Stimulated activated CD8-positive, alpha-beta memory T cell treated with anti-CD3 and anti-CD28 coated beads, Interleukin-7, amount 100 ng/mL, for 4 hours (primary cell): ENCODE results near the gene QSOX2.

Source experiments
- DNase-seq, 2 donors: peaks; one replicate each; pipeline ENCODE4 v3.0.0-alpha.2; 2020; ENCODE audit warnings: low read depth in 2 of 2

QSOX2 gene

DNA sequence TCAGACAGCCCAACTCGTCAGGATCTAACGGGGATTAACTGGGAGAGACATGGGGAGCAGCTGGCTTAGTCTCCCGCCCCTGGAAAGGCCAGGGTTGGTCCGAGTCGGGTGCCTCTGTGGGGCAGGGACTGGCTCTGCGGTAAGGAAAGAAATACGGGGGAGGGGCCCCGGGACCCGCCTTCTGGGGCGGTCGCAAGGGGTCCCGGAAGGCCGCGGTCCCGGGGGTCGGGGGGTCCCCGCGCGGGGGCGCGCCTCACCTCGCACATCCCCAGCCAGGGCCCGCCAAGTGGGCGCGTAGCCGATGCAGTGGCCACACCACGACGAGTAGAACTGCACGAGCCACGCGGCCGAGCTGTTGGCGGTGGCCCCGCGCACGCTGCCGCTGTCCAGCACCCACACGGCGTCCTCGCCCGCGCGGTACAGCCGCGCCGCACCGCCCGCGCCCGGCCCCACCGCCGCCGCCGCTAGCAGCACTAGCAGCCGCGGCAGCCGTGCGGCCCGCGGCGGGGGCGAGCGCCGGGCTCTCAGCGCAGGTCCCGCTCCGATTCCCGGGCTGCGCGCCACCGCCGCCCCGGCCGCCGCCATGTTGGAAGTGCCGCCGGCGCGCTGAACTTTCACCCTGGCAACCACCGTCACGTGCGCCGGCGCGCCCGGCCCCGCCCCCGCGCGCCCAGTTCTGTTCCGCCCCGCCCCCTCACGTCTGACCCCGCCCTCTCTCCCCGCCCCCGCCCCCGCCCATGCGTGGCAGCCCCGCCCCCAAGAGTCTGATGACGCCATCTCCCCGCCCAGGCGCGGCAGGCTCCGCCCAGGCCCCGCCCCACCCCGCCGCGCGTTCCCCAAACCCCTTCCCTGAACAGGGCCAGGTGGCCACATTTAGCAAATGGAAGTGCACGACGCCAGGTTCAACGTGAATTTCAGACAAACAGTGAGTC, at the start of gene QSOX2:
QSOX2 (minus strand) TSS at position 594 of the 932 bp plus-strand sequence; CDS start at position 585, 9 bp downstream.
- peak; percentile 67 to 81 for DNase-seq

- DNase-seq = no peak
Measured at GRCh38 chr9:136295055-136295454, 49.4 kb upstream of the QSOX2 start.

DNA sequence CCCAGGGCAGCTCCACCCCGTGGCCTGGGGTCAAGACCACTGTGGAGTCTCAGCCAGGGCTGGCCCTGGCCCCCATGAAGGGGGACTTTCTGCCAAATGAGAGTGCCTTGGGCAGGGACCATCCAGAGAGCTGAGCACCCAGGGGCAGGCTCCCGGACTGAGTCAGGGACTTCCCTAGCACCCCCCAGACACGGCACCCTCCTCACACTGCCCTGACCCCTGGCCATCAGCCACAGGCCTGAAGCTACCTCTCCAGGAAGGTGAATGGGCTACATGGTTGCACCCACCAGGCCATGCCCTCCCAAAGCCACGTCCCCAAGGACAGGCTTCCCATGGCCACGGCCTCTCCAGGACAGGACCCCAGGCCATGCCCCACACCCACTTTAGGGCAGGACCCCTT, 48.8 kb upstream of the QSOX2 start:
- DNase-seq = no peak

GRCh38 chr9:136293476-136294077, 48.0 kb upstream of the QSOX2 start:
- no peak for DNase-seq

DNA sequence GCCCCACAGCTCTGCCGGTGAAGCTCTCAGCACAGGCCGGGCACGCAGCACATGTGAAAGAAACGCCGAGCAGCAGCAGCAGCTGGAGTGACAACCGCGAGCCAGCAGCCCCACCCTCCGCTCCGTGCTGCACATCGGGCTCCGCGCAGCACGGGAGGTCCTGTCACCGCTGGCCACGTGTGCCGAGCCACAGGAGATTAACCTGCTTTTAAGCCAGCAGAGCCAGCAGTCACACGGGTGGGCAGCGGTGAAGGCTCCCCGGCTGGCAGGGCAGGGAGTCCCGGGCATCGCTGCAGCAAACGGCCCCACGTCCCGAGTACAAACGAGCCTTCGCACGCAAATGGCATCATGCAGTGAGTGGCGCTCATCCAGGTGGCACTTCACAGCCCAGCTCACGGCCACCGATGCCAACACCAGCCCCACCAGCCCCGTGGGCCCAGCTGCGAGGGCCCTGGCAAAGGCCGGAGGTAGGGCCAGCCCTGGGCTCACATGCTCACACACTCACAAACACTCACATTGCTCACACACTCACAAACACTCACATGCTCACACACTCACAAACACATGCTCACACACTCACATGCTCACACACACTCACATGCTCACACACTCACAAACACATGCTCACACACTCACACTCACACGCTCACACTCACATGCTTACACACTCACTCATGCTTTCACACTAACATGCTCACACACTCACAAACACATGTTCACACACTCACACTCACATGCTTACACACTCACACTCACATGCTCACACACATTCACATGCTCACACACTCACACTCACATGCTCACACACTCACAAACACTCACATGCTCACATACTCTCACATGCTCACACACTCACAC, 47.2 kb upstream of the QSOX2 start:
- no peak for DNase-seq

DNA sequence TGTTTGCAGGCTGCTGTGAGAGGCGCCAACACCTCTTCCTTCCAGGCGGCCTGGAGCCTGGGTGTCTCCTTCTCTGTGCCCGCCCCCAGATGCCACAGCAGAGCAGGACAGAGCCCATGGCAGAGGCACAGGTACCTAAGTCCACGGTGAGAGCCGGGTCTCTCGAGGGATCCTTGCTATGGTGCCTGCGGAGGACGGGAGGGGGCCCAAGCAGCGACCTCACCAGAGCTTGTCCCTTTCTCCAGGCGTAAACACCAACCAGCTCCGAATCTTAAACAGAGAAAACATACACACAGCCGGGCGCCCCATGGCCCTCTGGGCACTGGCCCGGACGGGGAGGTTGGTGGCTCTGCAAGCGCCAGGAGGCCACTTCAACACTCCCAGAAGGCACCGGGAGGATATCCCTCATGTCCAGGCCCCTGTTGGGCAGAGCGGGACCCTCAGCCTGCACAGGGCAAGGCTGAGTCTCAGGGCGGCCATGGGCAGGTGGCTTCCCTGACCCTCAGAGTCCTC, 46.5 kb upstream of the QSOX2 start:
- no peak for DNase-seq

DNA sequence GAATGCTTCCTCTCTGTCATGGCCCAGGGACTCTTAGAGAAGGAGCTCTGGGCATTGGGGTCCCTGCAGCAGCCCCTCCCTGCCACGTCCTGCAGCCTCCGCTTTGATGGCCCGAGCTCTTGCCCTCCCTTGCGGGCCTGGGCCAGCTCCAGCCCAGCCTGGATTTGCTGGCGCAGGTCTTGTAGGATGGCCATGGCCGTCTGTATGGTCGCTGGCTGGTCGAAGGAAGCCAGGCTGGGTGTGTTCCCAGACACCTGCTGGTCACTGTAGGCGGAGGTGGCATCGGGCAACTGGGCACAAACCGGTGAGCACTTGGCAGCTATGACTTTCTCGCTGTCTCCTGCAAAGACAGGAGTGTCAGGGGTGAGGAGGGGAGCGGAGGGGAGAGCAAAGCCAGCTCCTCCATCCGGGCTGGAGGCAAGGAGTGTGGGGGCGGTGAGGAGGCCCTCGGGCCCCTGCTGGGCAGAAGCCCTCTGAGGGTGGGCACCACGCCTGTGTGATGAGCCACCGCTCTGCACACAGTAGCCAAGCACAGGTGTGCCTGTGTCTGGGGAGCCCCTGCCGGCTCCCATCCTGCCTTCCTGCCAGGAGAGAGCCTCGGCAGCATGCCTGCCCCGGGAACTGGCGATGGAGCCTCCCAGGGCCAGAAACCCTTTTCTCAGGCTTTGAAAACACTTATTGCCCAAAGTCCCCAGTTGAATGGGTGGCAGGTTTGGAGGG, 45.9 kb upstream of the QSOX2 start:
- no peak for DNase-seq

- no peak for DNase-seq
Measured at GRCh38 chr9:136290508-136291000, 44.9 kb upstream of the QSOX2 start.

- DNase-seq = no peak
Measured at GRCh38 chr9:136289651-136290507, 44.3 kb upstream of the QSOX2 start.

DNA sequence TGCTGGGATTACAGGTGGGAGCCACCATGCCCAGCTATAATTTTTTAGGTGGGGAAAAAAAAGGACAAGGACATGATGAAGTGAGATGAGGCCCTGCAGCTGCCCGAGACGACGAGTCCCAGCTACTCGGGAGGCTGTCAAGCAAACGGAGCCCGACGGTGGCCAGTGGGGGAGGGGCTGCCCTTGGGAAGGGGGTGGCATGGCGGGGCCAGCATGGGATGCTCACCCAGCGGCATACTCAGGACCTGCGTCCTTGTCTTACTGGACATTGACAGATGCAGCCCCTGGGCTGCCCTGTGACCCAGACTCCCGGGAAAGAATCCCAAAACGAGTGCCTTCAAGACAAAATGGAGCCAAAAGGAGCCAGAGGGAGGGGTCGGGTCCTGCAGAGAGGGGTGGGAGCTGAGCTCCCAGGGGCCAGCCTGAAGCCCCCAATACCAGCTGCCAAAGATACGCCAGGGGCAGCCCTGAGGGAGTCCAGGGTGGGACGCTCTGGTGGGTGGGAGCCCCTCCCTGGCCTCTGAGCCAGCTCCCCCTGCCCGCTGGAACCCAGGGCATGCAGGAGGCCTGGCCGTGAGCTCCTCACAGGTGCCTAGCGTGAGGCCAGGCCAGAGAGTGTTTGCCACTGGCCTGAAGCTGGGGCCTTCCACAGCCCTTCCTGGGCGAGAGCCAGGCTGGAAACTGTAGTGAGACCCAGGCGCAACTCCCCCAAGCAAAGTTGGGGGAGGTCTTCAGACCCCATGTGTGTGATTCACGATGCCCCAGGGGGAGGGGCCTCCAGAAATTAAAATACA, 42.5 kb upstream of the QSOX2 start:
- DNase-seq = no peak

DNA sequence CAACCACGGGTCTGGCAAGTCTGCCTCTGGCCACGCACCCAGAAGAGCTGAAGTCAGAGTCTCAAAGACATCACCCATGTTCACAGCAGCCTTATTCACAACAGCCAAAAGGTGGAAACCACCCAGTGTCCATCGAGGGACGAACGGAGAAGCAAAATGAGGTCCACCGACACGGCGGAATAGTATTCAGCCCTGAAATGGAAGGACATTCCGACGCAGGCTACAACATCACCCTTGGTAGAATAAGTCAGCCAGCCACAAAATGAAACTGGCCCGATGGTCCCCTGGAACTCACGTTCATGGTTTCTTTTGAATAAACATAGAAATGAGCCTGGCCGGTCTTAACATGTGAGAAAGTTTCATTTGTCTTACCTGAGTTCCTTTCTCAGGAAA, 41.4 kb upstream of the QSOX2 start:
- no peak for DNase-seq

- DNase-seq = no peak
Measured at GRCh38 chr9:136286359-136286986, 40.9 kb upstream of the QSOX2 start.

DNA sequence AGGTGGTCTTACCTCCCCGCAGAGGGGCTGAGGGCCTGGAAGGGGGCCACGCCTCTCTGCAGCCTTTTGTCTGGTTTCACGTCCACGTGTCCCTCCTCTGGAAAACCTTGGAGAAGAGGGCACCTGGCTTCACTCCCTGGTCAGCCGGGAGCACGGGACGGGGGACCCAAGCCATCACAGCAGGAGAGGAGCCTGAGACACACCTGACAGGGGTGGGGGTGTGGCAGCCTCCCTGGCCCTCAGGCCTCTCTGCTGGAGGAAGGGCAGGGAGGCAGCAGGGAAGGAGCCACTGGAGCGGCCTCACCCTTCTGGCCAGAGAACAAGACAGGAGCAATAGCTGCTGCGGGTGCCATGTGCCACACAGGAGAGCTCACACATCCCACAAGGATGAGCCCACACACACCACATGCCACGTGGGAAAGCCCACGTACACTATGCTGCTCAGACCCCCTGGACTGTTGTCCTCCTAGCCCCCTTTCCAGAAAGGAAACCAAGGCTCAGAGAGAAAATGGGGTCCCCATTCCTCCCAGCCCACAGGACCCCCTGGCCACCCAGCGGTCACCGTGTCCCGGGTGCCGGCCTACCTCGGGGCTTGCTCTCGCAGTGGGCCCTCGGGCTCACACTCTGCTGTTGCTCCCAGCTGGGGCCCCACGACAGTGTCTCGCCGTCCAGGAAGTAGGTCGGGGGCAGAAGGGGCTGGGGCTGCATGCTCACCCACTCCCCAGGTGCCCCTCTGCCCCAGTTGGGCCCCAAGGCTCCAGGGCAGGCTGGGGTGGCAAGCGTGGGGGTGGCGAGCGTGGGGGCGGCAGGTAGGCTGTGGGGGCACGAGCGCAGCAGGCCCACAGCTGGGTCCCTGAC, 40.1 kb upstream of the QSOX2 start:
- DNase-seq = no peak

DNA sequence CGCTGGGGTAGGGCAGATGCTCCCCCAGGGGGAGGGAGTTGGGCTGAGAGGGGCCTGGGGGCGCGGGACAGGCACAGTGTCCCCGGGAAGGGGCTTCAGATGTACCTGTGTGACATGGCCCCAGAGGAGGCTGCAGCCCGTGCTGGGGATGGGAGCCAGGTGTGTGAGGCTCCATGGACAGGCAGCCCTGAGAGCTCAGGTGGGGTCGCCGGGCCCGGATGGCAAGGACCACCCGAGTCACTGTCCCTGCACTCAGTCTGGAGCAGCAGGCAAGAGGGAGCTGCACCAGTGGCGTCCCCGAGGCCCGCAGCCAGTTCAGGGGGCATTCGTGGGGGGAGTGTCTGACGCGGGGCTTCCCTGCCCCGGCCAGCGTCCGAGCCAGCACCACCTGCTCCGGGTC, 39.3 kb upstream of the QSOX2 start:
- no peak for DNase-seq

DNA sequence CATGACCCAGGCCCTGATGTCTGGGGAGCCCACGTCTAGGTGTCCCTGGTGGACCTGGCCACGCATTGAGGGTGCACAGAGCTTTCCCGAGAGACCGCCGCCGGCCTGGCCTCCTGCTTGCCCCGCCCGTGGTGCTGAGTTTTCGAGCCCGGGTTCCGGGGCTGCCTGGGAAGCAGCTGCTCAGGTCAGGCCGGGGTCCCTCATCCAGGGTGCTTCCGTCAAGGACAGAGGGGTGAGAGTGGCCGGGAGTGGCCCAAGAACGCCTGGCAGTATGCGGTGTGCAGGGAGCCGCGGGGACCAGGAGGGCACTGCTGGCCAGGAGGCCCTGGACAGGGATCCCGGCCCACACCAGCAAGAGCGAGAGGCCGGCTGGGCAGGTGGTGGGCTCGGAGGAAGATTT, 38.7 kb upstream of the QSOX2 start:
- no peak for DNase-seq

- peak; percentile 43 to 44 for DNase-seq
Measured at GRCh38 chr9:136283291-136284235, 38.0 kb upstream of the QSOX2 start.
